ENCODE measurements around the gene PTPRN2.

The PTPRN2 gene

DNA sequence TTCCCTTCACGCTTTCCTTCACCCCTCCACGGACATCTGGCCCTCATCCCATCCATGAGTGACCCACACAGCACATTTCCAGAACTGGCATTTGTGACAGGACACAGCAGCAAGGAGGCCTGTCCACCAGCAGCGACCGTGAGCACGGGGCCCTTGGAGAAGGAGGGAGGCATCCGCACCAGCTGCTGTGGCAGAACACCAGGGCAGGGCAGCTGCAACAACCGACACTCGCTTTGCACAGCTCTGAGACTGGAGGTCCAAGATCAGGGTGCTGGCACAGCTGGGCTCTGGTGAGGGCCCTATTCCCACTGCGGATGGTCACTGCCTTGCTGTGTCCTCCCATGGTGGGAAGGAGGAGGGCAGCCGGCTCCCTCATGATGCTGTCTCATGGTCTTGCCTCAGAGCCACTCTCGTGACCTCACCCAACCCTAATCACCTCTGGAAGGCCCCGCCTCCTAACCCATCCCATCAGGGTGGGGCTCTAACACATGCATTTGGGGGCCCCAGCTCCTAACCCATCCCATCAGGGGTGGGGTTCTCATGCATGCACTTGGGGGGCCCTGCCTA is 36.7 kb downstream of the PTPRN2 start:
- H3K27me3 Mint-ChIP-seq, result peaks cover 4% of the 10 kb centered on the region
- no peak overlapping the region for H3K4me3 Mint-ChIP-seq
- H3K4me1 Mint-ChIP-seq, result no peaks in the 10 kb centered on the region
- H3K36me3 Mint-ChIP-seq, result no peaks in the 10 kb centered on the region
- H3K27ac Mint-ChIP-seq, result no peak overlapping the region
- H3K9me3 Mint-ChIP-seq, result no peaks in the 10 kb centered on the region

DNA sequence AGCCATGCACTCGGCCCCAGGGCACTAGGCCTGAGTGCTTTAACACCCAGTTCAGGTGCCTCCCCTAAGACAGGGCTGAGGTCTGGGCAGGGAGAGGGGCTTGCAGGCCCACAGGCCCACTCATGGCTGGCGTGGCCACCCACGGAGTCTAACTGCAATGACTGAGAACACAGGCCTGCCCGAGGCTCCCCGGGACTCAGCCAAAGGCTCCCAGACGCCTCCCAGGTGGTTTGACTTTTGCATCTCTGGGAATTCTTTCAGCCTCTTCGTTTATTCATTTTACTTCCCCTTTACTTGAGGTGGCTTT is 37.3 kb downstream of the PTPRN2 start:
- Mint-ChIP-seq H3K27ac (no peak overlapping the region), H3K27me3 (peaks cover 4% of the 10 kb centered on the region), H3K4me3 (no peak overlapping the region)

DNA sequence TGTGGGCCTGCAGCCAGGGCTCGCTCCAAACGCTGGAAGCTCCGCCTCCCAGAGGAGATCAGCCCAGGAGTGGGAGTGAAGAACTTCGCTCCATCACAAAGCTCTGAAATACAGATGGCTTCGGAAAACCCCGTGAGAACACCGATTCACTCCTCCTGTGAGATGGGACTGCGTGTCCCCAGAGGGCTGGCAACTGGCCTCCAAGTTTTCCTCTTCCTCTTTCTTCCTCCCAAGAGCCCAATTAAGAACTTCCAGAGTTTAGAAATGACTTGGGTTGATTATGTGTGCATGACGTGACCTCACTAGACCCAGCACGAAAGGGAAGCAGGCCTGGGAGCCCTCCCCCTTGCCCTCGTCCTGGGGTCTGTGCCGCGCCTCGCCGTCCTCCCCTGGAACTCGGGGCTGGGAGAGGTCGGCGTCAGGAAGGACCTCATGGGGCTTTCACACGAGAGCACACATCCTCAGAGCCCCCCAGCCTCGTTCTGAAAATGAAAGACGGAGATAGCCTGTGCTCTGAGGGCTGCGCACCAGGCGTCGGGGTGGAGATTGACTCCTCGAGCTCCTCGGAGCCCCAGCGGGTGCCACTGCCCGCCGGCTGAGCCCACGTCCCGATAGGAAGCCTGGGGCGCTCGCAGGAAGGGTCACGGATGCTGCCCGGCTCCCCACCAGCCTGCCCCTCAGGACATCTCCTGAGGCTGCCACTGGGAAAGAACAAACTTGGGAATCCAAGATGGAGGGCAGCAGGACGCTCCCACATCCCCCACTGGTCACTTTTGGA is 37.8 kb downstream of the PTPRN2 start:
- Mint-ChIP-seq H3K4me1 (no peaks in the 10 kb centered on the region), H3K9me3 (no peaks in the 10 kb centered on the region), H3K27ac (no peak overlapping the region), H3K36me3 (no peaks in the 10 kb centered on the region), H3K4me3 (no peak overlapping the region), H3K27me3 (peaks cover 4% of the 10 kb centered on the region)

More for the DNA sequence above, 37.3 kb downstream of the PTPRN2 start:
- no peaks in the 10 kb centered on the region for H3K9me3 Mint-ChIP-seq
- no peaks in the 10 kb centered on the region for H3K4me1 Mint-ChIP-seq
- no peaks in the 10 kb centered on the region for H3K36me3 Mint-ChIP-seq

DNA sequence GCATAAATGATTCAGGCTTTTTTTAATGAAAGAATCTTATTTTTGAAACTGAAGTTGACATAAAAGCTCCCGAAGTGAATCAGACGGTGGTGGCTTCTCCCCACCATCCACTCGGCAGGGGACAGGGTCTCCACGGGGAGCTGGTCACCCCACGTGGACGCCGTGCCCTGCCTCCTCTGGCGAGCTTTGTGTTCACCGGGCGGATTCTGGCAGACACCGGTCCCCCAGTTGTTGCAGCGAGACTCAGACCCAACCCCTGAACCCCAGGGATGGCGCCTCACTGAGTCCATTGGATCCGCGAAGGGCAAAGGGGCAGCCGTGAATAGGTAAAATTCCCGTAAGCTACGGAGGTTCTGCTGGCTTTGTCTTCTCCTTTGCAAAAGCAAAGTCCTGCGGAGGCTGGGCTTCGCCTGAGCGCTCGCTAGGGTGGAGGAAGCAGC is 38.4 kb downstream of the PTPRN2 start:
- H3K36me3 Mint-ChIP-seq, result no peaks in the 10 kb centered on the region
- H3K4me1 Mint-ChIP-seq, result no peaks in the 10 kb centered on the region
- H3K27me3 Mint-ChIP-seq, result peaks cover 2% of the 10 kb centered on the region
- no peak overlapping the region for H3K4me3 Mint-ChIP-seq
- no peaks in the 10 kb centered on the region for H3K9me3 Mint-ChIP-seq
- no peak overlapping the region for H3K27ac Mint-ChIP-seq

DNA sequence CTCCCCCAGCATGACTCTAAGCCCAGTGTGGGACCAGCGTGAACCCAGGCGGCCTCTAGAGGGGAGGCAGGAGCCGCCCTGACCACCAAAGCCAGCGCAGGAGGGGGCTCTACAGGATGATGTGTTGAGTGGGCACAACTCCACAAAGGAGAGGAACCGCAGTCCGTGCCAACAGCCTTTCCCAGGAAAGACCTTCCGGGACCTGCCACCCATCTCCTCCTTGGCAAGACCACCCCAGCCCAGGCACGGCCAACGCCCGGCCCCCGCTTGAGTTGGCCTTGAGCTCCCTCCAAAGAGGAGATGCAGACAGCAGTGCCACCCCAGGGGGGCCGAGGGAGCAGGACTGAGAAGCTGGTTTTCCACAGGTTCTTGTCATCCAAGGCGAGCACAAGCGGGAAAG is 38.9 kb downstream of the PTPRN2 start:
- peaks cover 2% of the 10 kb centered on the region for H3K27me3 Mint-ChIP-seq
- no peak overlapping the region for H3K27ac Mint-ChIP-seq
- no peak overlapping the region for H3K4me3 Mint-ChIP-seq

DNA sequence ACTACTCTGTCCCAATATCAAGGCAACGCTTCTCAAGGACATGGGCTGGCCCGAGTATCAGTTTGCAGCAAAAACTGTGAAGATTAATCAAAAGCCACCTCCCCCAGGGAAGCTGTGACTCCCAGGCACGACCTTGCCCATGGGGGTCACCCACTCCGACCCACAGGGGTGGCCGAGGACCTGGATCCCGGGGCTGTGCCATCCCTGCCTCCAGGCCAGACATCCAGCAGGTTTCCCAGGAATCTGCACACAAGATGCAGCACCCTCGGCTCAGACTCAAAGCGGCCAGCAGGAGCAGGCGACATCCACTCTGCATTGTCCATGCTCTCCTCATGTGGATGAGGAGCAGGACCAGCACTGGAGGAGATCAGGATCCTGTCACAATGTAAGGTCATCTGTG is 39.8 kb downstream of the PTPRN2 start:
- no peak overlapping the region for H3K27ac Mint-ChIP-seq
- no peak overlapping the region for H3K4me3 Mint-ChIP-seq
- H3K9me3 Mint-ChIP-seq, result no peaks in the 10 kb centered on the region
- peaks cover 2% of the 10 kb centered on the region for H3K27me3 Mint-ChIP-seq
- no peaks in the 10 kb centered on the region for H3K4me1 Mint-ChIP-seq
- no peaks in the 10 kb centered on the region for H3K36me3 Mint-ChIP-seq

More for the DNA sequence above, 38.9 kb downstream of the PTPRN2 start:
- Mint-ChIP-seq H3K36me3 (no peaks in the 10 kb centered on the region), H3K9me3 (no peaks in the 10 kb centered on the region), H3K4me1 (no peaks in the 10 kb centered on the region)

DNA sequence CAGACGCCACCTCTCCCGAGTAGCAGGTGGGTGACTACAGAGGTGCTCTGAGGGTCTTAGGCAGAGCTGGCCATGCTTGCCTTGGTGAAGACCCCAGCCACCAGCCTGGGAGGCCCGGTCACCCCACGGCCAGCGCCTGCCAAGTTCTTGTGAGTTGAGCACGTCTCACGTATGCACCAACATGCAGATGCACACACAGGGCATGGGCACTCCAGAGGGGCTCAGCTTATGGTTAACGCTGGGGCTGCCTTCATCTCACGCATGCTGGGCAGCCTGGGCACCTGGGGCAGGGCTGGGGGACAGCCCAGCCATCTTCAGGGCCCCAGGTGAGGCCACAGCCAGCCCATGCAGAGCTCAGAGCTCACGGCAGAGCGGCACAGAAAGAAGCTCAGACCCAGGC is 41.0 kb downstream of the PTPRN2 start:
- Mint-ChIP-seq H3K9me3 (no peaks in the 10 kb centered on the region), H3K4me3 (no peak overlapping the region), H3K27me3 (peaks cover 2% of the 10 kb centered on the region), H3K36me3 (no peaks in the 10 kb centered on the region), H3K27ac (no peak overlapping the region), H3K4me1 (peaks cover 2% of the 10 kb centered on the region)

DNA sequence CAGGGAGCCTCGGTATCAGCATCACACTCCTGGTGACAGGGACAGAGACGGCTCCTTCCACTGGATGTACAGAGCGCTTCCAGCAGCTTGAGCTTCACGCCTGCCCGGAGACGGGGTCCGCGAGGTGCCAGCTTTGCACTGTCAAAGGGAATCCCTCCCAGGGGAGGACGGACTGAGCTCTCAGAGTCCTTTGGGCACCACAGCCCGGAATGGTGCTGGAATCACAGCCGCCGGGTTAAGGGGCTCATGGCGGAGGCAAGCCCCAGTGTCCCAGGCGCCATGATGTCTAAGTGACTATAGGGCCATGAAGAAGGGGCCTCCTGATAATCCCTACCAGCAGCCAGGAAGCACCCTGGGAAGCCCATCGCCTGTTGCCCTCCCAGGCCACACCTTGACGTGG is 41.4 kb downstream of the PTPRN2 start:
- Mint-ChIP-seq H3K4me1 (peaks cover 6% of the 10 kb centered on the region), H3K9me3 (no peaks in the 10 kb centered on the region), H3K4me3 (no peak overlapping the region), H3K27me3 (peaks cover 2% of the 10 kb centered on the region), H3K27ac (no peak overlapping the region), H3K36me3 (no peaks in the 10 kb centered on the region)

DNA sequence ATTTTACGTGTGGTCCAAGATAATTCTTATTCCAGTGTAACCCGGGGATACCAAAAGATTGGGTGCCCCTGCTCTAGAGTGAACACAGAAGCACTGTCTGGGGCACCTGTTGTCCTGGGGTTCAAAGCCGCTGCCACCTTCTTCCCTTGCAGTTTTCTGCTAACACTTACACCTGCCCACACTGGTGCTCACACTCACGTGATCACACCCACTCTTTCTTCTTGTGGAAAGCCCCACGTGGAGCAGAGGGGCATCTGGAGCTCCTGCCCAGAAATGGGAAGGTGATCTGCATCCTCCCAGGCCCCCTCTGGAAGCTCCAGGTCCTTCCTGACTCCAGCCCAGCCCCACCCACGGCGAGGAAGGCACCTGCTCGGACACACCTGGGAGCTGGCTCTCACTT is 42.9 kb downstream of the PTPRN2 start:
- no peaks in the 10 kb centered on the region for H3K9me3 Mint-ChIP-seq
- no peak overlapping the region for H3K27ac Mint-ChIP-seq
- H3K36me3 Mint-ChIP-seq, result no peaks in the 10 kb centered on the region
- H3K27me3 Mint-ChIP-seq, result peaks cover 2% of the 10 kb centered on the region
- H3K4me1 Mint-ChIP-seq, result peaks cover 7% of the 10 kb centered on the region
- no peak overlapping the region for H3K4me3 Mint-ChIP-seq

DNA sequence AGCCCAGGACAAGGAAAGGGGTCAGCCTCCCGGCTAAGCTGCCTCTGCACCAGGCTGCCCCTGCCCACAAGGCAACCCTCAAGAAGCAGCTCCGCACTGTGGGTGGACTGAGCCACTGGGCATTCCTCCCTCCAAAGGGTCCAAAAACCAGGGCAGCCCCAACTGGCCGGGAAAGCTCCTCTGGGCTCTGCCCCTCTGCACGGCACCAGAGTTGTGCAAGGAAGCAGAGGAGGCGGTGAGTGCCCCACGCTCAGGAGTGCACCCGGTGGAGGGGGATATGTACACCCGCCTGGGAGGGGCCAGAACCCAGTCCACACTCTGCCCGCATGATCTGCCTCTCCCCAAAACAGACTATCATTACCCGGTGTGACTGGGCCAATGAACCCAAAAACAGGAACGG is 43.8 kb downstream of the PTPRN2 start:
- Mint-ChIP-seq H3K9me3 (no peaks in the 10 kb centered on the region), H3K4me3 (no peak overlapping the region), H3K36me3 (no peaks in the 10 kb centered on the region), H3K4me1 (peaks cover 7% of the 10 kb centered on the region), H3K27me3 (peaks cover 2% of the 10 kb centered on the region), H3K27ac (no peak overlapping the region)

DNA sequence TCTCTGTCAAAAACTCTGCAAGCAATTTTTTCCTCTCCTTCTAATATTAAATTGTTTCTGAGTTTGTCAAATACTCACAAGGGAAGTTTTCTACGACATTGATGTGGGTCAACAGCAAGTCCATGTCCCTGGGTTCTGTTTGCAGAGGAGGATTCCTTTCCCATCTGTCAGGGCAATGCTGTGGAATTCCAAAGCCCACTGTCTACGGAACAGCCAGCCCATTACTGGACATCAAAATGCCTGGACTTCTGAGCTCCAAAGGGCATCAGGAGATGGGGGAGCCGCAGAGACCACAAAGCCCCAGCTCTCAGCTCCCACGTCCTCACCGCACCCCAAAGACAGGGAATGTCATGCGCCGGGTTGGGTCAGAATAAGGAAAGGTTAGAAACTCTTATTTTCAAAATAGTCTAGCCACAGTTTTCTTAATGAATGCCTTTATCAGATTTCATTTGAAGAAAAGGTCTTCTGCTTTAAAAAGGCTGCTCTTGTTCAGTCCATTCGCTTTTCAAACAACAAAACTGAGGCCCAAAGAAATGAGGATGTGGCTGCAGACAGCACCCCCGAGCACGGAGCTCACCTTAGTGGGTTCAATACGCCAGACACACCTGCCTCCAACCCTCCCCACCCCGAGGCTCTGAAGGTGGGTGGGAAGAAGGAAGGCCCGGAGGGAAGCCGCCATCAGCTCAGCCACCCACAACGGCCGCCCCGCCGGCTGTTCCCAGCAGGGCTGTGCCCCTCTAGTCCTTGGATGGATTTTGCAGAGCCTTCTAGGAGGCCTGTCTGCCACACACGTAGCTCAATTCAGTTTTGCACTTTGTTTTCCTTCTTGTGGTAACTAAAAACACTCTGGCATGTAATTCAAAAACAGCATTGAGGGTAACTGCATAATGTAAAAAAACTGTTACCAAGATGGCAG is 44.7 kb downstream of the PTPRN2 start:
- Mint-ChIP-seq H3K9me3 (no peaks in the 10 kb centered on the region), H3K36me3 (no peaks in the 10 kb centered on the region), H3K4me3 (no peak overlapping the region), H3K27ac (no peak overlapping the region), H3K4me1 (peaks cover 7% of the 10 kb centered on the region), H3K27me3 (no peaks in the 10 kb centered on the region)

DNA sequence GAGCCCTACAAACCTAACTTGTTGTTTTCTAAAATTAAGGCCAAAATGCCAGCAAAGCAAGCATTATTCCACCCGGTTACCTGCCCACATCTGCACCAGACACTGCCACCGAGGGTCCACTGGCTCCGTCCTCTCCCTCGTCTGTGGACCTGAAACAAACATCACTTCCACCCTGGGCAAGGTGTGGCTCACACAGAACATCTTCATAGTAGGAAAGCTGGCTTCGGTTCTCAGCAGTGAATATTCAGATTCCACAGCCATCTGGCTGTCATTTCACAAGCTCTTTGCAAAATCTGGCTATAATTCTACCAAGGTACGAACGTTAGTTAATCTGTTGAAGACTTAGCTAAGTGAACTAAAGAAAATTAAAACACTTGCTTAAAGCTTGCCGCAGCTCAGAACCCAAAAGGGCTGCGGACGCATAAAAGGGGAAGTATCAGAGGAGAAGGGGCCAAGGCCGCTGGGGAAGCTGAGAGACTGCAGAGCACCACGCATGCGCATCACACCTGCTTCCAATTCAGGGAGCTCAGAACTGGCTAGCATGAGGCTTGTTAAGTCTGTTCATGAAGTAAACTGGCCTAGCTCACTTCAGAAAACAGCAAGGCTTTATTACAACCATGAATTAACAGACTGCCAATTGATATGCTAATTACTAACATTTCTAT is 46.1 kb downstream of the PTPRN2 start:
- H3K4me1 Mint-ChIP-seq, result peaks cover 7% of the 10 kb centered on the region
- H3K9me3 Mint-ChIP-seq, result no peaks in the 10 kb centered on the region
- H3K4me3 Mint-ChIP-seq, result no peak overlapping the region
- H3K27ac Mint-ChIP-seq, result peak overlapping the region; percentile 68
- no peaks in the 10 kb centered on the region for H3K27me3 Mint-ChIP-seq
- H3K36me3 Mint-ChIP-seq, result no peaks in the 10 kb centered on the region

DNA sequence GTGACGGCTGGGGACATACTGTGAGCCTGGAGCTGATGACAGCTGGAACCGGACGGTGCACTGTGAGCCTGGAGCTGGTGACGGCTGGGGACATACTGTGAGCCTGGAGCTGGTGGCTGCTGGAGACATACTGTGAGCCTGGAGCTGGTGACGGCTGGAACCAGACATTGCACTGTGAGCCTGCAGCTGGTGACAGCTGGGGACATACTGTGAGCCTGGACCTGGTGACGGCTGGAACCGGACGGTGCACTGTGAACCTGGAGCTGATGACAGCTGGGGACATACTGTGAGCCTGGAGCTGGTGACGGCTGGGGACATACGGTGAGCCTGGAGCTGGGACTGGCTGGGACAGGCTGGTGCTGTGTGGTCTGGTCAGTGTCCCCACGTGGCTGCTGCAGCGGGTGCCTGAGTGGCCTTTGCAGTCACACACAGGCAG is 47.9 kb downstream of the PTPRN2 start:
- Mint-ChIP-seq H3K36me3 (no peaks in the 10 kb centered on the region), H3K4me3 (no peak overlapping the region), H3K4me1 (peaks cover 7% of the 10 kb centered on the region), H3K9me3 (no peaks in the 10 kb centered on the region), H3K27ac (no peak overlapping the region), H3K27me3 (no peaks in the 10 kb centered on the region)

DNA sequence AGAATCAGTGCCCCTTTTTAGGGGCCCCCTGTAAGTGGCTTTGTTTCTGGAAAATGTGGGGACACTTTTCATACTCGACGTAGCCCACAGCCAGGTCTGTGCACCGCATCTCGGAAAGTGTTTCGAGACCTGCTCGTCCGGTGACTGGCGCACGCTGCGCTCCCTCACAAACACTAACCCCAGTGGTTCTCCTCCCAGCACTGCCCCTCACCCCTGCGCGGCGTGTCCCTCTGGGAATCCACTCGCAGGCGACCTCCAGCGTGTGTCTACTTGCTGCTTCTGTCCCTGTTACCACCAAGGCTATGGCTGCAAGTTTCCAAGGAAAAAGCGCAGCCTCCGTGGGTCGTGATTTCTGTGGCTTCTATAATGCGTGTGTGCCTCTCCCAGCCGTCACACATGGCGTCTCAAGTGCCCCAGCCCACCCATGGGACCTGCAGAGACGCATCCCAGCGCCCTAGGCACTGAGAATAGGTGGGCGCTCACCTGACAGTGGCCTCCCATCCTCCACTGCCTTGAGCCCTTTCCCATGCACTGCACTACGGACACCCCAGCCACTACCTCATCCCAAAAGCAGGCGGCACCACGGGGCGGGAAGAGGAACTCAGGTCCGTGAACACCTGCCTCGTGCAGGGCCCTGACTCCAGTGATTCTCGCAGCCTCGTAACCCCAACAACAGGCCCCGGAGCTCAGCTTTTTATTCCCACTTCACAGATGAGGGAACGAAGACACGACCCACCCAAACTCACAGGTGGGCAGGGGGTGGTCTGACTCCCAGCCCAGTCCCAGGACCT is 49.3 kb downstream of the PTPRN2 start:
- H3K36me3 Mint-ChIP-seq, result no peaks in the 10 kb centered on the region
- peaks cover 7% of the 10 kb centered on the region for H3K4me1 Mint-ChIP-seq
- H3K9me3 Mint-ChIP-seq, result no peaks in the 10 kb centered on the region
- no peaks in the 10 kb centered on the region for H3K27me3 Mint-ChIP-seq
- no peak overlapping the region for H3K27ac Mint-ChIP-seq
- no peak overlapping the region for H3K4me3 Mint-ChIP-seq

DNA sequence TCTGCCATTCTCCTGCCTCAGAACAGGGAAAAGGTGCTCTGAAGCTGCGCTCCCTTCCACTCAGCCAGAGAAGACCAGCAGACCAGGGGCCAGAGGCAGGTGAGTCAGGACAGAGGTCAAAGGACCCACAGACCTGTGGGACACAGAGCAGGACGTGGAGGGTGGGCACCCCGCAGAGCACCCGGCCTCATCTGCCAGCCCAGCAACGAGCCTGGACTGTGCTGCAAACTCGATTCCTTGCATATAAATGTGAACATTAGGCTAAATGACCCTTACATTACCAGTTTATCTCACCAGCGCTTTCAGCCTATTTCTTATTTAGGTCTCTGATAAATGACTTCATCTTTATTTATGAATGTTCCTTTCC is 50.1 kb downstream of the PTPRN2 start:
- Mint-ChIP-seq H3K27me3 (no peaks in the 10 kb centered on the region), H3K27ac (no peak overlapping the region), H3K36me3 (no peaks in the 10 kb centered on the region), H3K4me3 (no peak overlapping the region), H3K9me3 (no peaks in the 10 kb centered on the region), H3K4me1 (peaks cover 7% of the 10 kb centered on the region)
